Measurements from ENCODE around the gene AP1S3.

The AP1S3 gene

DNA sequence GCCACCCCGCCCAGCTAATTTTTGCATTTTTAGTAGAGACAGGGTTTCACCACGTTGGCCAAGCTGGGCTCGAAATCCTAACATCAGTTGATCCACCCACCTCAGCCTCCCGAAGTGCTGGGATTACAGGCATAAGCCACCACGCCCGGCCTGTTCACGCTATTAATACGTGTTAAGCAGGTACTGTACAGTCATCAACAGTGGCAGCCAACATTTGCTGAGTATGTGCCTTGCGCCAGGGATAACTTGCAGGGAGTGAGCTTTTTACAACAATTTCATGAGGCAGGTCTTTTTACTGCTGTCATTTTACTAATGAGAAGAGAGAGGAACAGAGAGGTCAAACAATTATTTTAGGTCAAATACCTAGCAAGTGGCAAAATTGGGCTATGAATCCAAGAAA is 115.2 kb downstream of the AP1S3 start:
- no peak for DNase-seq

DNA sequence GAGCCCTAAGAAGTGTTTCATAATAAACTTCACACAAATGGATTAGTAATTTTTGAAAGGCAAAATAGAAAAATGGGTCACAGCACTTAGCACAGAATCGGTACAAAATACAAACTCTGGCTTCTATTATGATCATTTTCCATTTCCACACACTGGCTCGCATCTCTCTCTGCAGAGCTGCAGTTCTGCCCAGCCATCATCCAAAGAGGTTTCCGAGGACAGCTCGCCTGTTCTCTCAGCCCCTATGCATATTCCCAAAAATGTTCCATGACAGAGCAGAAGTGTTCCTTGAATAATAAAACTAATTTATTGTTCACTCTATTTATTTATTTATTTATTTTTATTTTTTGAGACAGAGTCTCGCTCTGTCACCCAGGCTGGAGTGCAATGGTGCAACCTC is 115.6 kb downstream of the AP1S3 start:
- no peak for DNase-seq

DNA sequence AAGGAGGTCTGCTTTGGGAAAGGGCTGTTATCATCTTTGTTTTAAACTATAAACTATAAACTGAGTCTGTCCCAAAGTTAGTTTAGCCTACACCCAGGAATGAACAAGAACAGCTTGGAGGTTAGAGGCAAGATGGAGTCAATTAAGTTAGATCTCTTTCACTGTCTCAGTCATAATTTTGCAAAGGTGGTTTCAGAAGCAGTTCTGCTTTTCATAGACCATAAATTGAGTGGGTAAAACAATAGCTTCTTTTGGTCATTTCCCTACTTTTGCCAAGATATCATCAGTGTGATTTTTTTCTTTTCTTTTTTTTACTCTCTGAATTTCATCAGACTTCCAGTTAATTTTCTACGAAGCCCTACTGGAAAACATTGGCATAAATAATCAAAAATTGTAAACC is 117.0 kb downstream of the AP1S3 start:
- no peak for DNase-seq

DNA sequence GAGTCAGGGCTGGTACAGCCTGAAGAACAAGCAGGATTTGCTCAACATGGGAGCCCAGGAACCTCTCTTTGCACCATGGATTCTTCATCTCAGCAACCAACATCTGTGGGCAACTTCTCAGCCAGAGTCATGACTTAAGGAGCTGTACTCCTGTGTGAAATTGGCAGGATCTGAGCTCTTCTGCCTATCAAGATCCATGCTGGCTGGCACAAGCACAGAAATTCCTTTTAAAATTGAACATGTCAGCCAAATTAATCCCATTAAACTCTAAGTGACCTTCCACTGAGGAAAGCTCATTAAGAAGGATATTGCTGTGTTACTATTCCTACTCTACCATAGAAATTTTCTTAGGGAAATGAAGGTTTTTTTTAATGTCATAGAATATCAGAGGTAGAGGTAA is 124.7 kb downstream of the AP1S3 start:
- no peak for DNase-seq

DNA sequence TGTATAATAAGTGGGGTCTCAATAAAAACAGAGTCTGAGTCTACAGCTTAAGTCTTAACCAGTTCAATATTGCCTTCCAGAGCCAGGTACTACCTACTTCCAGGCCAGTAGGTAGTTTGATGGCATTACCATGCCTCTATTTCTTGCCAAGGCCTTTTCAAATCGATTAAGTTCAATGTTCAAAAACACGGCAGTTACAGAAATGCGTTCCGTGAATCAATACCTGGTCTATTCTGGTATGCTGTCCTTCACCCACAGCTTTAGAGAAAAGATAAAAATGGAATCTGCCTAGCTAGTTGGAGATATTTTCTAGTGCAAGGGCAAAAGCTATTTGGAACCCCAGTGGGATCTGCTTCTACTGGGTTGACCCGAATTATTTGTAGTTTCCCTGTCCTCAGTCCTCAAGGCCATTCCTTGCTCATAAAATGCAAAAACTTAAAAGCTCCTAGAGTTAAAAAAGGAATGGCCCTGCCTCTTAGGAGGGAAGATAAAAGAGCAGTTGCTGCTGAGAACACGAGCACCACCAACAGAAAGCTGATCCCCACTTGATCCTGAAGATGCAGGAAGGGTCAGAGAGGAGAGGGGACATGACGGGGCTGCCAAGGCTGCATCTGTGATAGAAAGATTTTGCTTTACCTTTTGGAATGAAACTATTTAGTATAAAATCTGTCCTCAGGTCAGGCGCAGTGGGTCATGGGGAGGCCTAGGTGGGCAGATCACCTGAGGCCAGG is 125.6 kb downstream of the AP1S3 start:
- no peak for DNase-seq
